ENCODE data around the gene LAMC2.
"Not testable (repeated sequence)": the region's sequence is repeated elsewhere in the genome, so short reads cannot be mapped to it uniquely, and the experiment has no call there.

LAMC2 gene

GRCh38 chr1:183247484-183247883, 61.4 kb downstream of the LAMC2 start:
- H3K4me3 ChIP-seq (ENCODE audit: low read length) = no peak overlapping the region
- no peak for DNase-seq (ENCODE audit: low read depth, low spot score)

- no peak overlapping the region for H3K4me3 ChIP-seq (ENCODE audit: low read length)
- DNase-seq (ENCODE audit: low read depth, low spot score) = no peak
These were observed 61.9 kb downstream of the LAMC2 start for GRCh38 chr1:183247931-183248330.

- no peak for DNase-seq (ENCODE audit: low read depth, low spot score)
- H3K4me3 ChIP-seq (ENCODE audit: low read length) = no peak overlapping the region
These were observed 63.1 kb downstream of the LAMC2 start for GRCh38 chr1:183248989-183249691.

GRCh38 chr1:183249941-183250452, 63.9 kb downstream of the LAMC2 start:
- no peak for DNase-seq (ENCODE audit: low read depth, low spot score)
- no peak overlapping the region for H3K4me3 ChIP-seq (ENCODE audit: low read length)

GRCh38 chr1:183251101-183251958, 65.3 kb downstream of the LAMC2 start:
- H3K4me3 ChIP-seq (ENCODE audit: low read length) = no peak overlapping the region
- no peak for DNase-seq (ENCODE audit: low read depth, low spot score)

GRCh38 chr1:183251959-183252450, 65.9 kb downstream of the LAMC2 start:
- no peak for DNase-seq (ENCODE audit: low read depth, low spot score)
- H3K4me3 ChIP-seq (ENCODE audit: low read length) = no peak overlapping the region

- DNase-seq (ENCODE audit: low read depth, low spot score) = no peak
- H3K4me3 ChIP-seq (ENCODE audit: low read length) = no peak overlapping the region
These were observed 69.0 kb downstream of the LAMC2 start for GRCh38 chr1:183255073-183255472.

- H3K4me3 ChIP-seq (ENCODE audit: low read length) = no peak overlapping the region
- no peak for DNase-seq (ENCODE audit: low read depth, low spot score)
These were observed 73.9 kb downstream of the LAMC2 start for GRCh38 chr1:183259924-183260323.

GRCh38 chr1:183262628-183263200, 76.7 kb downstream of the LAMC2 start:
- H3K4me3 ChIP-seq (ENCODE audit: low read length) = no peak overlapping the region
- no peak for DNase-seq (ENCODE audit: low read depth, low spot score)

- no peak for DNase-seq (ENCODE audit: low read depth, low spot score)
These were observed 78.0 kb downstream of the LAMC2 start for GRCh38 chr1:183263886-183264602.

GRCh38 chr1:183267646-183268431, 81.8 kb downstream of the LAMC2 start:
- no peak overlapping the region for H3K4me3 ChIP-seq (ENCODE audit: low read length)
- no peak for DNase-seq (ENCODE audit: low read depth, low spot score)

More at GRCh38 chr1:183263886-183264602, 78.0 kb downstream of the LAMC2 start:
- H3K4me3 ChIP-seq (ENCODE audit: low read length) = no peak overlapping the region

GRCh38 chr1:183270541-183271141, 84.6 kb downstream of the LAMC2 start:
- no peak for DNase-seq (ENCODE audit: low read depth, low spot score)
- no peak overlapping the region for H3K4me3 ChIP-seq (ENCODE audit: low read length)

- no peak for DNase-seq (ENCODE audit: low read depth, low spot score)
- H3K4me3 ChIP-seq (ENCODE audit: low read length) = no peak overlapping the region
These were observed 86.4 kb downstream of the LAMC2 start for GRCh38 chr1:183272390-183272848.

GRCh38 chr1:183273300-183273699, 87.2 kb downstream of the LAMC2 start:
- DNase-seq (ENCODE audit: low read depth, low spot score) = no peak
- no peak overlapping the region for H3K4me3 ChIP-seq (ENCODE audit: low read length)

GRCh38 chr1:183273984-183274383, 87.9 kb downstream of the LAMC2 start:
- DNase-seq (ENCODE audit: low read depth, low spot score); H3K4me3 ChIP-seq (ENCODE audit: low read length): not testable (repeated sequence)

GRCh38 chr1:183274836-183275235, 88.8 kb downstream of the LAMC2 start:
- DNase-seq (ENCODE audit: low read depth, low spot score) = no peak
- H3K4me3 ChIP-seq (ENCODE audit: low read length) = no peak overlapping the region

GRCh38 chr1:183275322-183275721, 89.3 kb downstream of the LAMC2 start:
- no peak for DNase-seq (ENCODE audit: low read depth, low spot score)

More at GRCh38 chr1:183275322-183275721, 89.3 kb downstream of the LAMC2 start:
- no peak overlapping the region for H3K4me3 ChIP-seq (ENCODE audit: low read length)
